Dedifferentiated amniotic fluid mesenchymal stem cell (primary cell): Measurements from ENCODE around the gene SP140L.
"Not testable (repeated sequence)": the region's sequence is repeated elsewhere in the genome, so short reads cannot be mapped to it uniquely, and the experiment has no call there.

Source experiments
- DNase-seq: peaks from one replicate; pipeline ENCODE4 v3.0.0-alpha.2; 2016; ENCODE audit errors: extremely low spot score

The SP140L gene

GRCh38 chr2:230418341-230419016, 91.5 kb downstream of the SP140L start:
- peak; percentile 37 for DNase-seq

GRCh38 chr2:230419181-230419580, 92.2 kb downstream of the SP140L start:
- DNase-seq, result no peak

- no peak for DNase-seq
These were observed 95.2 kb downstream of the SP140L start for GRCh38 chr2:230422149-230422548.

- DNase-seq, result no peak
These were observed 97.0 kb downstream of the SP140L start for GRCh38 chr2:230423851-230424458.

GRCh38 chr2:230425377-230425776, 98.4 kb downstream of the SP140L start:
- no peak for DNase-seq

GRCh38 chr2:230429513-230429912, 102.5 kb downstream of the SP140L start:
- DNase-seq, result no peak

GRCh38 chr2:230430957-230431910, 104.2 kb downstream of the SP140L start:
- no peak for DNase-seq

- no peak for DNase-seq
These were observed 107.8 kb downstream of the SP140L start for GRCh38 chr2:230434677-230435324.

- no peak for DNase-seq
These were observed 108.4 kb downstream of the SP140L start for GRCh38 chr2:230435431-230435830.

- DNase-seq, result not testable (repeated sequence)
These were observed 112.1 kb downstream of the SP140L start for GRCh38 chr2:230439121-230439520.

- DNase-seq, result no peak
These were observed 112.6 kb downstream of the SP140L start for GRCh38 chr2:230439590-230439989.

- DNase-seq, result peak; percentile 69
These were observed 114.4 kb downstream of the SP140L start for GRCh38 chr2:230441227-230441897.

- DNase-seq, result no peak
These were observed 116.5 kb downstream of the SP140L start for GRCh38 chr2:230443541-230443940.

GRCh38 chr2:230444832-230445231, 117.8 kb downstream of the SP140L start:
- DNase-seq, result no peak

- no peak for DNase-seq
These were observed 120.0 kb downstream of the SP140L start for GRCh38 chr2:230447036-230447435.

GRCh38 chr2:230447455-230448451, 120.8 kb downstream of the SP140L start:
- no peak for DNase-seq

GRCh38 chr2:230449901-230450467, 123.0 kb downstream of the SP140L start:
- DNase-seq, result no peak

GRCh38 chr2:230453006-230453405, 126.0 kb downstream of the SP140L start:
- DNase-seq, result no peak
